ENCODE data around the gene PTPN14.

The PTPN14 gene

GRCh38 chr1:214344897-214345296 lies 206.5 kb downstream of the PTPN14 start:
- no peak overlapping the region for H3K4me3 ChIP-seq (ENCODE audit: low read length in 2 of 2)
- no peaks in the 10 kb centered on the region for H3K9me3 ChIP-seq (ENCODE audit: control insufficient read depth in 2 of 2, low read length in 2 of 2)
- no peaks in the 10 kb centered on the region for H3K4me1 ChIP-seq (ENCODE audit: control insufficient read depth, insufficient read depth, low read length)
- no peak overlapping the region for H3K9ac ChIP-seq (ENCODE audit: low read length in 2 of 2)
- no peaks in the 10 kb centered on the region for H3K27me3 ChIP-seq (ENCODE audit: control insufficient read depth in 1 of 2, insufficient read depth in 2 of 2, low read length in 2 of 2)
- H3K27ac ChIP-seq (ENCODE audit: low read length): no peak overlapping the region
- peaks cover 0 to 4% of the 10 kb centered on the region in 2 donors for H3K36me3 ChIP-seq (ENCODE audit: control insufficient read depth in 2 of 2, insufficient read depth in 2 of 2, low read length in 2 of 2)

DNA sequence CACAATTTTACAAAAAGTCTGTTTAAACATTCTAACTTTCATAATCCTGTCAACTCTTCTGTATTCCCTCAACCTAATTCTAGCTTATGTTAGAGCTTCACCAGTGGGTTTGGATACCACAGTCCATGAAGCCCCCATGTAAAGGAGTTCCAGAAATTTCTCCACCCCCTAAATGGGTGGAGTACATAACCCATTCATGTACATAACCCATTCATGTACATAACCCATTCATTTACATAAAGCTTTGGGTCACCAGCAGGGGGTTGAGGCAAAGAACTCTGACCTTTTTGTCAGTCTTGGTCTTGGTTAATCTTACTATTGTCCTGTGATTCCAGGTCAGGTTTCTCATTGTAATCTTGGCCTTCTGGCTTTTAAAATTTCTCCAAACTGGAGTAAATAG lies 208.9 kb downstream of the PTPN14 start:
- H3K4me3 ChIP-seq (ENCODE audit: low read length in 2 of 2): no peak overlapping the region
- H3K36me3 ChIP-seq (ENCODE audit: control insufficient read depth in 2 of 2, insufficient read depth in 2 of 2, low read length in 2 of 2): peaks cover 0 to 4% of the 10 kb centered on the region in 2 donors

DNA sequence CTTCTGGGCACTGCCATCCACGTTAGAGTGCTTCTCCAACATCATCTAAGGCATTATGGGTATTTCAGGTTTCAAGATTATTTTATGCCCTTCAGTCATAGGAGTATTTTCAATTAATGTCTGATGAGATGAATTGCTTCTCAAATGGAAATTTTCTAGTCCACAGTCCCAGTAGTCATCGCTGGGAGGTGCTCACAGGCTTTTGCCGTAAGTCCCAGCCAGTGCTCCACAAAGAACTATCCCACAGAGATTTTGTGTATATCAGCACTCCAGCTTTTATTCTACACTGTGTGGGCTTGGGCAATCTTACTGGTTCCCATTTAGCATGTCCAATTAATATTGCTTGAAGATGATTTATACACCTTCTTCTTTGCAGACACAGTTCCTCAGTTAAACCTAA lies 209.5 kb downstream of the PTPN14 start:
- no peaks in the 10 kb centered on the region for H3K9me3 ChIP-seq (ENCODE audit: control insufficient read depth in 2 of 2, low read length in 2 of 2)
- peaks cover 0 to 4% of the 10 kb centered on the region in 2 donors for H3K36me3 ChIP-seq (ENCODE audit: control insufficient read depth in 2 of 2, insufficient read depth in 2 of 2, low read length in 2 of 2)

More for the DNA sequence above, 208.9 kb downstream of the PTPN14 start:
- H3K27ac ChIP-seq (ENCODE audit: low read length): no peak overlapping the region
- H3K4me1 ChIP-seq (ENCODE audit: control insufficient read depth, insufficient read depth, low read length): peaks cover 8% of the 10 kb centered on the region
- H3K27me3 ChIP-seq (ENCODE audit: control insufficient read depth in 1 of 2, insufficient read depth in 2 of 2, low read length in 2 of 2): no peaks in the 10 kb centered on the region
- H3K9ac ChIP-seq (ENCODE audit: low read length in 2 of 2): no peak overlapping the region
- H3K9me3 ChIP-seq (ENCODE audit: control insufficient read depth in 2 of 2, low read length in 2 of 2): no peaks in the 10 kb centered on the region

DNA sequence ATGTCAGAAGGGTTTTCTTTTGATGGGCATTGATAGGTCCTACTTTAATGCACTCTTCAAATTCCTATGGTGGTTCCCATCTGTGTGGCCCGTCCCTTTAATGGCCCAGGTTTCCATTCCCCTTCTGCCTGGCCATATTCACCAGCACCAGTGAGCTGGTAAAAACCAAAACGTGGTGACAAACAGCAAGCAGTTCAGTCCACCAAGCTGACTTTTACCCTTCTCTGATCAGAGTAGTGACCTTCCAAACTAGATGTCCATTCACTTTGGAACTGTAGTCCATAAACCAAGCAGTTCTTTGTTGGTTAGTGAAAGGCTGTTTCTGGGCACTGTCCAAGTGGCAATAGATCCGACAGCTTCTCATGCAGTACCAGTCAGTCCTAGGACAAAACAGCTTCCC lies 209.9 kb downstream of the PTPN14 start:
- Histone ChIP-seq H3K36me3 (ENCODE audit: control insufficient read depth in 2 of 2, insufficient read depth in 2 of 2, low read length in 2 of 2) (peaks cover 0 to 4% of the 10 kb centered on the region in 2 donors), H3K9ac (ENCODE audit: low read length in 2 of 2) (no peak overlapping the region), H3K27me3 (ENCODE audit: control insufficient read depth in 1 of 2, insufficient read depth in 2 of 2, low read length in 2 of 2) (no peaks in the 10 kb centered on the region), H3K4me1 (ENCODE audit: control insufficient read depth, insufficient read depth, low read length) (peaks cover 13% of the 10 kb centered on the region), H3K9me3 (ENCODE audit: control insufficient read depth in 2 of 2, low read length in 2 of 2) (no peaks in the 10 kb centered on the region), H3K4me3 (ENCODE audit: low read length in 2 of 2) (no peak overlapping the region), H3K27ac (ENCODE audit: low read length) (no peak overlapping the region)

More for the DNA sequence above, 209.5 kb downstream of the PTPN14 start:
- H3K27me3 ChIP-seq (ENCODE audit: control insufficient read depth in 1 of 2, insufficient read depth in 2 of 2, low read length in 2 of 2): no peaks in the 10 kb centered on the region
- peaks cover 13% of the 10 kb centered on the region for H3K4me1 ChIP-seq (ENCODE audit: control insufficient read depth, insufficient read depth, low read length)
- H3K27ac ChIP-seq (ENCODE audit: low read length): no peak overlapping the region
- no peak overlapping the region for H3K4me3 ChIP-seq (ENCODE audit: low read length in 2 of 2)
- no peak overlapping the region for H3K9ac ChIP-seq (ENCODE audit: low read length in 2 of 2)

- Histone ChIP-seq H3K4me1 (ENCODE audit: control insufficient read depth, insufficient read depth, low read length) (peaks cover 15% of the 10 kb centered on the region), H3K4me3 (ENCODE audit: low read length in 2 of 2) (peak overlapping the region; percentile 52 to 54), H3K27ac (ENCODE audit: low read length) (peak overlapping the region; percentile 80), H3K9ac (ENCODE audit: low read length in 2 of 2) (peak overlapping the region; percentile 34 to 55), H3K27me3 (ENCODE audit: control insufficient read depth in 1 of 2, insufficient read depth in 2 of 2, low read length in 2 of 2) (no peaks in the 10 kb centered on the region), H3K9me3 (ENCODE audit: control insufficient read depth in 2 of 2, low read length in 2 of 2) (no peaks in the 10 kb centered on the region), H3K36me3 (ENCODE audit: control insufficient read depth in 2 of 2, insufficient read depth in 2 of 2, low read length in 2 of 2) (no peaks in the 10 kb centered on the region)
These were observed 213.2 kb downstream of the PTPN14 start for GRCh38 chr1:214338212-214338611.

GRCh38 chr1:214337511-214337910 lies 213.9 kb downstream of the PTPN14 start:
- Histone ChIP-seq H3K4me3 (ENCODE audit: low read length in 2 of 2) (peak overlapping the region; percentile 52 to 54), H3K27me3 (ENCODE audit: control insufficient read depth in 1 of 2, insufficient read depth in 2 of 2, low read length in 2 of 2) (no peaks in the 10 kb centered on the region), H3K9me3 (ENCODE audit: control insufficient read depth in 2 of 2, low read length in 2 of 2) (no peaks in the 10 kb centered on the region), H3K4me1 (ENCODE audit: control insufficient read depth, insufficient read depth, low read length) (peaks cover 21% of the 10 kb centered on the region), H3K27ac (ENCODE audit: low read length) (peak overlapping the region; percentile 80), H3K9ac (ENCODE audit: low read length in 2 of 2) (peak overlapping the region; percentile 34 to 55), H3K36me3 (ENCODE audit: control insufficient read depth in 2 of 2, insufficient read depth in 2 of 2, low read length in 2 of 2) (no peaks in the 10 kb centered on the region)

- no peaks in the 10 kb centered on the region for H3K27me3 ChIP-seq (ENCODE audit: control insufficient read depth in 1 of 2, insufficient read depth in 2 of 2, low read length in 2 of 2)
- H3K4me1 ChIP-seq (ENCODE audit: control insufficient read depth, insufficient read depth, low read length): peaks cover 21% of the 10 kb centered on the region
- peak overlapping the region; percentile 80 for H3K27ac ChIP-seq (ENCODE audit: low read length)
- peak overlapping the region in 1 of 2 donors; percentile 52 for H3K4me3 ChIP-seq (ENCODE audit: low read length in 2 of 2)
- no peaks in the 10 kb centered on the region for H3K36me3 ChIP-seq (ENCODE audit: control insufficient read depth in 2 of 2, insufficient read depth in 2 of 2, low read length in 2 of 2)
- H3K9ac ChIP-seq (ENCODE audit: low read length in 2 of 2): peak overlapping the region; percentile 28 to 55
- no peaks in the 10 kb centered on the region for H3K9me3 ChIP-seq (ENCODE audit: control insufficient read depth in 2 of 2, low read length in 2 of 2)
These were observed 214.4 kb downstream of the PTPN14 start for GRCh38 chr1:214337015-214337414.

DNA sequence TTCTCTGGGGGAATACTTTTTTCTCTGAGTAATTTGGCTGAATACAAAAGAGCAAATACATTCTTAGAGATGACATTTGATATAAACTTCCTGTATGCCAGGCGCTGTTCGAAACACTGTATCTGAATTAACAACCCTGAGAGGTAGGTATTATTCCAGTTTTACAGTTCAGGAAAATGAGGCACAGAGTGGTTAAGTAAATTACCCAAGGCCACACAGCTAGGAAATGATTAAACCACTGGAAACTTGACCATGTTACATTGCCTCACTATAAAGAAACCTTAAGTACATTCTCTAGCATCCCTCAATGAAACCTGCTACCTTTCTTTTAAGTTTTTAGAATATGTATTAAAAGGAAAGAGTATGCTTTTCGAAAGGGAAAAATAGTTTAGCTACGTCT lies 215.8 kb downstream of the PTPN14 start:
- H3K4me3 ChIP-seq (ENCODE audit: low read length in 2 of 2): no peak overlapping the region
- no peaks in the 10 kb centered on the region for H3K36me3 ChIP-seq (ENCODE audit: control insufficient read depth in 2 of 2, insufficient read depth in 2 of 2, low read length in 2 of 2)
- H3K9ac ChIP-seq (ENCODE audit: low read length in 2 of 2): no peak overlapping the region

GRCh38 chr1:214332946-214333798 lies 218.2 kb downstream of the PTPN14 start:
- Histone ChIP-seq H3K36me3 (ENCODE audit: control insufficient read depth in 2 of 2, insufficient read depth in 2 of 2, low read length in 2 of 2) (peaks cover 0 to 6% of the 10 kb centered on the region in 2 donors), H3K27ac (ENCODE audit: low read length) (peak overlapping the region; percentile 49), H3K4me3 (ENCODE audit: low read length in 2 of 2) (peak overlapping the region in 1 of 2 donors; percentile 29), H3K27me3 (ENCODE audit: control insufficient read depth in 1 of 2, insufficient read depth in 2 of 2, low read length in 2 of 2) (no peaks in the 10 kb centered on the region), H3K9me3 (ENCODE audit: control insufficient read depth in 2 of 2, low read length in 2 of 2) (no peaks in the 10 kb centered on the region), H3K4me1 (ENCODE audit: control insufficient read depth, insufficient read depth, low read length) (peaks cover 19% of the 10 kb centered on the region), H3K9ac (ENCODE audit: low read length in 2 of 2) (peak overlapping the region; percentile 22 to 23)

More for the DNA sequence above, 215.8 kb downstream of the PTPN14 start:
- H3K27me3 ChIP-seq (ENCODE audit: control insufficient read depth in 1 of 2, insufficient read depth in 2 of 2, low read length in 2 of 2): no peaks in the 10 kb centered on the region
- H3K4me1 ChIP-seq (ENCODE audit: control insufficient read depth, insufficient read depth, low read length): peaks cover 21% of the 10 kb centered on the region
- H3K9me3 ChIP-seq (ENCODE audit: control insufficient read depth in 2 of 2, low read length in 2 of 2): no peaks in the 10 kb centered on the region
- no peak overlapping the region for H3K27ac ChIP-seq (ENCODE audit: low read length)

DNA sequence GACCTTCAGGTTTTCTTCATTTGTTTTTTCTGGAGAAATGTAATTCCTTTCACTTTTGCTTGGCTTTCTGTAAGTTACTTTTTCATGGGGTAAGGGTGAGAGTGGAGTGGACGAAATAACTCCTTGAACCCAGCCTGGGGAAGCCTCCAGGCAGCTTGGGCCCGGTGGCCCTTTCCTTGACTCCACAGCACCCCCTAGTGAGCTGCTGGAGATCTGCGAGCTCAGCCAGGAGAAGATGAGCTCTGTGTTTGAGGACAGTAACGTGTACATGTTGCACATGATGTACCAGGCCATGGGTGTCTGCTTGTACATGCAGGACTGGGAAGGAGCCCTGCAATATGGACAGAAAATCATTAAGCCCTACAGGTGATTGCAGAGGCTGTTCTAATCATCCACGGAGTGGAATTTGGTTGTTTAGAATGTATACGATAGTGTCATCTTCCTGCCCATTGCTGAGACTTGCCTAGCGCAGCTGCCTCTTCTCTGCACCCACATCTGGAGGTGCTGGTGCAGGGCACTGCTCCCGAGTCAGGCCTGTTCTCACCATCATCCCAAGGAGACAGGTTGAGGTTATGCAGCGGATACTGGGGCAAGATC lies 219.5 kb downstream of the PTPN14 start:
- Histone ChIP-seq H3K4me1 (ENCODE audit: control insufficient read depth, insufficient read depth, low read length) (peaks cover 10% of the 10 kb centered on the region), H3K9ac (ENCODE audit: low read length in 2 of 2) (no peak overlapping the region), H3K27ac (ENCODE audit: low read length) (no peak overlapping the region), H3K9me3 (ENCODE audit: control insufficient read depth in 2 of 2, low read length in 2 of 2) (no peaks in the 10 kb centered on the region), H3K36me3 (ENCODE audit: control insufficient read depth in 2 of 2, insufficient read depth in 2 of 2, low read length in 2 of 2) (peaks cover 0 to 7% of the 10 kb centered on the region in 2 donors), H3K4me3 (ENCODE audit: low read length in 2 of 2) (no peak overlapping the region), H3K27me3 (ENCODE audit: control insufficient read depth in 1 of 2, insufficient read depth in 2 of 2, low read length in 2 of 2) (no peaks in the 10 kb centered on the region)

- Histone ChIP-seq H3K9me3 (ENCODE audit: control insufficient read depth in 2 of 2, low read length in 2 of 2) (no peaks in the 10 kb centered on the region), H3K4me3 (ENCODE audit: low read length in 2 of 2) (no peak overlapping the region), H3K9ac (ENCODE audit: low read length in 2 of 2) (no peak overlapping the region), H3K27me3 (ENCODE audit: control insufficient read depth in 1 of 2, insufficient read depth in 2 of 2, low read length in 2 of 2) (no peaks in the 10 kb centered on the region), H3K27ac (ENCODE audit: low read length) (no peak overlapping the region), H3K36me3 (ENCODE audit: control insufficient read depth in 2 of 2, insufficient read depth in 2 of 2, low read length in 2 of 2) (peaks cover 0 to 10% of the 10 kb centered on the region in 2 donors), H3K4me1 (ENCODE audit: control insufficient read depth, insufficient read depth, low read length) (peaks cover 10% of the 10 kb centered on the region)
These were observed 220.2 kb downstream of the PTPN14 start for GRCh38 chr1:214331180-214331579.
